Ectodermal cell (in vitro differentiated cells): ENCODE results near the gene RNF20.
"Not testable (repeated sequence)": the region's sequence is repeated elsewhere in the genome, so short reads cannot be mapped to it uniquely, and the experiment has no call there.

Experiments
- H3K27ac ChIP-seq: 2 replicates; pipeline ENCODE4 v1.7.0; 2013; ENCODE audit warnings: mild to moderate bottlenecking, low read depth, low read length; ENCODE audit not compliant: insufficient read depth, poor library complexity, severe bottlenecking
- H3K27me3 ChIP-seq: 2 replicates; pipeline ENCODE4 v1.7.0; 2013; ENCODE audit warnings: mild to moderate bottlenecking, low read length; ENCODE audit not compliant: insufficient read depth, control insufficient read depth, poor library complexity, severe bottlenecking
- H3K36me3 ChIP-seq: one replicate; pipeline ENCODE4 v1.7.0; 2013; ENCODE audit warnings: low read length; ENCODE audit not compliant: control insufficient read depth, insufficient read depth
- H3K4me1 ChIP-seq: one replicate; pipeline ENCODE4 v1.7.0; 2013; ENCODE audit warnings: low read length; ENCODE audit not compliant: control insufficient read depth, insufficient read depth
- H3K4me3 ChIP-seq: 2 replicates; pipeline ENCODE4 v1.7.0; 2013; ENCODE audit warnings: low read depth, low read length, control low read depth; ENCODE audit not compliant: insufficient read depth
- H3K9me3 ChIP-seq: 2 replicates; pipeline ENCODE4 v1.7.0; 2013; ENCODE audit warnings: mild to moderate bottlenecking, low read length, moderate library complexity; ENCODE audit not compliant: control insufficient read depth
- WGBS, 2 experiments: methylation state at CpG; one replicate each; pipeline ENCODE4 v1.1.7; 2013; ENCODE audit warnings: missing lambda C conversion rate in 2 of 2; 5-methylcytosine and 5-hydroxymethylcytosine counted together

Gene RNF20

DNA sequence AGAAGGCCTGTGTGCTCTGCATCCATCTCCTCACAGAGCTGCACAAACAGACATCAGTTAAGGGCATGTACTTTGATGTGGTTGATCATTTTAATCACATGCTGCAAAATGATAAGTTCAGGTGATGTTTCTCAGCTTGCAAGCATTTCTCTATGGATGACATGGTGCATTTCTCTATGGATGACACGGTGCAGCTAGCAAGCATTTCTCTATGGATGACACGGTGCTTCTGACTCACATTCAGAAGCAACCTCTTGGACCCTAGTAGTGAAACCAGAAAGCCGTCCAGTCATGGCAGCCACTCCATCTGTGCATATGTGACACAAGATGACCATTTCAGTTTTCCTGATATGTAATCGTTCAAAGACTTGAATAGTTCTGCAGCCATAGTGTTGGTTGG lies 24.1 kb upstream of the RNF20 start:
- no peak overlapping the region for H3K4me3 ChIP-seq

DNA sequence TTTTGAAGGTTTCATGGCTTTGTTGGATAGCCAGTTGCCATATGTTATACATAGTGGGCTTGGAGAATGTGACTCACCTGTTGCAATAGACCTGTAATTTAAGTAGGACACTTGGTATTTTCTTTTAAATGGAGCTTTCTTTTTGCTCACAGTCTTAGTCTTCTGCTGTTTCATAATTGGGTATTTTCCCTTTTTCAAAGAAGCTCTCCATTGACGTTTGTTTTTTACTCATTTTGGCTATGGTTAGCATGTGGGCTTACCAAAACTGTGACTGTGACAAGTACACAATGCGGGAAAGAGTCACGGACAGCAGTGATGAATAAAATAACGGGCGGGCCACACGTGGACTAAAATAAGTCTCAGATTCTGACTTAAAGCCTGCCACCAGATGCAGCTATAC lies 23.2 kb upstream of the RNF20 start:
- no peaks in the 10 kb centered on the region for H3K4me1 ChIP-seq
- no peaks in the 10 kb centered on the region for H3K36me3 ChIP-seq
- H3K4me3 ChIP-seq: no peak overlapping the region
- H3K27me3 ChIP-seq: no peaks in the 10 kb centered on the region
- no peak overlapping the region for H3K27ac ChIP-seq
- WGBS, 2 experiments: 94 to 95% methylated on average over 6 of the region's 6 CpGs
- no peaks in the 10 kb centered on the region for H3K9me3 ChIP-seq

More for the DNA sequence above, 24.1 kb upstream of the RNF20 start:
- H3K9me3 ChIP-seq: no peaks in the 10 kb centered on the region
- H3K27me3 ChIP-seq: no peaks in the 10 kb centered on the region
- H3K27ac ChIP-seq: no peak overlapping the region
- no peaks in the 10 kb centered on the region for H3K4me1 ChIP-seq
- H3K36me3 ChIP-seq: no peaks in the 10 kb centered on the region
- WGBS, 2 experiments: 95% methylated on average over 4 of the region's 4 CpGs

DNA sequence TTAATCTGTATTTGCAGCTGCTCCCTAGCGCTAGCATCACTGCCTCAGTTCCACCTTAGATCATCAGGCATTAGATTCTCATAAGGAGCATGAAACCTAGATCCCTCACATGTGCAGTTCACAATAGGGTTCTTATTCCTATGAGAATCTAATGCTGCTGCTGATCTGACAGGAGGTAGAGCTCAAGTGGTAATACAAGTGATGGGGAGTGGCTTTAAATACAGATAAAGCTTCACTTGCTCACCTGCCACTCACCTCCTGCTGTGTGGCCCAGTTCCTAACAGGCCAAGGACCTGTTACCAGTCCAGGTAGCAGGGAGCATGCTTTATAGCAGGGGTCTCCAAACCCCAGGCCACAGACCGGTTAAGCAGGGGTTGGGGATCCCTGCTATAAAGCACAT lies 22.6 kb upstream of the RNF20 start:
- no peaks in the 10 kb centered on the region for H3K9me3 ChIP-seq
- no peak overlapping the region for H3K27ac ChIP-seq
- no peaks in the 10 kb centered on the region for H3K27me3 ChIP-seq
- 96 to 100% methylated on average over 2 of the region's 2 CpGs for WGBS, 2 experiments
- no peaks in the 10 kb centered on the region for H3K4me1 ChIP-seq
- H3K4me3 ChIP-seq: no peak overlapping the region
- H3K36me3 ChIP-seq: no peaks in the 10 kb centered on the region

DNA sequence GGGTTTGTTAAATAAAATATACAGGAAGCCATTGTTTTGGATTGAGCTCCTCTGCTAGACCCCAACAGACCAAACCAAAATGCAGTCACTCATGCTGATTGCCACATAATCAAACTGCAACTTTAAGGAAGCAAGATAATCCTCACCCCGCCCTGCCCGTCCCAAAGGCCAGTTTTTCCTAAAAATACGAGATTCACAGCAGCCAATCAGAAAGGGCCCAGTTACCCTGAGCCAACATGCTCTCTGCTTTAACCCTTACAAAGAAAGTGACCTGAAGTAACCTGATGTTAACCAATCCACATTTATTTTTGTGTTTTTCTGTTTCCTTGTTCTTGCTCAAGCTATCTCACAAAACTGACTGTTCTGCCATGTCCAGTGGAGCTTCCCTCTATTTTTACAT lies 21.5 kb upstream of the RNF20 start:
- WGBS, 2 experiments: 62 to 66% methylated on average over 3 of the region's 3 CpGs
- no peaks in the 10 kb centered on the region for H3K4me1 ChIP-seq
- no peaks in the 10 kb centered on the region for H3K36me3 ChIP-seq

DNA sequence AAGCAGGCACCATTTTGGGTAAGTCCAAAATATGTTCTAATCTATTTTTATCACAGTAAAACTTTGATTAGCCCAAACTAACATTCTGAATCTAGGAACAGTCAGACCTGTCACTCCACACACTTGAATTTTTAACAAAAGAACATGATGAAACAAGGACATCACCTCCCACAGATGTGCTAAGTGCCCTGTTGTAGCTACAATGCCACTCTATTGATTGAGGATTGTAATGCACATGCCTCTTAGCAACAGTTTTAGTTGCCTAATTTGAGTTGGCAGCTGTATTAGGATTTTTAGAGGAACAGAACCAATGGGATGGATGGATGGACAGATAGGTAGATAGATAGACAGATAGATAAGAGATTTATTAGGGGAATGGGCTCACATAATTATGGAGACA lies 20.3 kb upstream of the RNF20 start:
- Histone ChIP-seq H3K27me3 (no peaks in the 10 kb centered on the region), H3K4me3 (no peak overlapping the region), H3K4me1 (no peaks in the 10 kb centered on the region), H3K27ac (no peak overlapping the region), H3K9me3 (no peaks in the 10 kb centered on the region), H3K36me3 (no peaks in the 10 kb centered on the region)

More for the DNA sequence above, 21.5 kb upstream of the RNF20 start:
- no peak overlapping the region for H3K4me3 ChIP-seq
- no peak overlapping the region for H3K27ac ChIP-seq
- H3K27me3 ChIP-seq: no peaks in the 10 kb centered on the region
- no peaks in the 10 kb centered on the region for H3K9me3 ChIP-seq

DNA sequence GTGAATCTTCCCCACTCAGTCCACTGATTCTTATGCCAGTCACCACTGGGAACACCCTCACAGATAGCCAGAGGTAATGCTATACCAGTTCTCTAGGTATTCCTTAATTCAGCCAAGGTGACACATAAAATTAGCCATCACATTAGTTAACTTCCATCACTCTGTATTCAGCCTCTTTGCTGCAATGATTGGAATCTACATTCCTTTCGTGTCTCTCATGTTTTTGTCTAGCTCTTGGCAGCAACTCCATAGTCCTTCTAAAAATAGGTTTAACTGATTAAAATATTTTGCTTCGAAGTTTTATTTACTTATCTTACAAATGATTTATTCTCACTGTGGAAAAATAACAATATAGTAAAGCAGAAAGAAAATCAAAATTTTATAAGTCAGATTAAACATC lies 19.6 kb upstream of the RNF20 start:
- 73 to 86% methylated on average over 1 of the region's 2 CpGs for WGBS, 2 experiments
- H3K36me3 ChIP-seq: no peaks in the 10 kb centered on the region
- H3K4me3 ChIP-seq: no peak overlapping the region
- H3K9me3 ChIP-seq: no peaks in the 10 kb centered on the region
- H3K4me1 ChIP-seq: no peaks in the 10 kb centered on the region
- H3K27me3 ChIP-seq: no peaks in the 10 kb centered on the region
- no peak overlapping the region for H3K27ac ChIP-seq

DNA sequence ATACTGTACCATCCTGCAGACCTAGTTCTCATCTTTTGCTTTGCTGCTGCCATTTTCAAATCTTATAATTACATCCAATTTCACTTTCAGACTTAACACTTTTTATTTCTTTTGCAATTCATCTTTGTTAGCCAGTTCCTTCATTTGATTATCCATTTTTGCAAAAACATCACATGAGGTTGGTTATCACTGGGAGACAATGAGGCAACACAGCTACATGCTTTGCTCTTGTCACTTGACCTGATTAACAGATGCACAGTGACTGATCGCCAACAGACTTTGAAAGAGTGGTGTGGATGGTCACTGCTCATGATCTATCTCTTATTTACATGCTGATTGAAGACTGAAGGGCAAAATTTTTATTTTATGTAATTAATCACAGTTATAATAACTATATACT lies 17.0 kb upstream of the RNF20 start:
- no peaks in the 10 kb centered on the region for H3K36me3 ChIP-seq
- no peaks in the 10 kb centered on the region for H3K4me1 ChIP-seq
- 94 to 100% methylated on average over 1 of the region's 1 CpG for WGBS, 2 experiments
- no peak overlapping the region for H3K27ac ChIP-seq
- H3K9me3 ChIP-seq: no peaks in the 10 kb centered on the region
- H3K27me3 ChIP-seq: no peaks in the 10 kb centered on the region
- no peak overlapping the region for H3K4me3 ChIP-seq

DNA sequence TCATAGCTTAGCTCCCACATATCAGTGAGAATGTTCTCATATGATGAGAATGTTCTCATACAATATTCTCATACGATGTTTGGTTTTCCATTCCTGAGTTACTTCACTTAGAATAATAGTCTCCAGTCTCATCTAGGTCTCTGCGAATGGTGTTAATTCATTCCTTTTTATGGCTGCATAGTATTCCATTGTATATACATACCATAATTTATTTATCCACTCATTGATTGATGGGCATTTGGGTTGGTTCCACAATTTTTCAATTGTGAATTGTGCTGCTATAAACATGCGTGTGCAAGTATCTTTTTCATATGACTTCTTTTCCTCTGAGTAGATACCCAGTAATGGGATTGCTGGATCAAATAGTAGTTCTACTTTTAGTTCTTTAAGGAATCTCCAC lies 15.2 kb upstream of the RNF20 start:
- H3K4me3 ChIP-seq, H3K27me3 ChIP-seq, H3K36me3 ChIP-seq, H3K9me3 ChIP-seq, H3K27ac ChIP-seq, H3K4me1 ChIP-seq: not testable (repeated sequence)
- whole genome bisulfite sequencing, 2 experiments: 93 to 98% methylated on average over 3 of the region's 3 CpGs

DNA sequence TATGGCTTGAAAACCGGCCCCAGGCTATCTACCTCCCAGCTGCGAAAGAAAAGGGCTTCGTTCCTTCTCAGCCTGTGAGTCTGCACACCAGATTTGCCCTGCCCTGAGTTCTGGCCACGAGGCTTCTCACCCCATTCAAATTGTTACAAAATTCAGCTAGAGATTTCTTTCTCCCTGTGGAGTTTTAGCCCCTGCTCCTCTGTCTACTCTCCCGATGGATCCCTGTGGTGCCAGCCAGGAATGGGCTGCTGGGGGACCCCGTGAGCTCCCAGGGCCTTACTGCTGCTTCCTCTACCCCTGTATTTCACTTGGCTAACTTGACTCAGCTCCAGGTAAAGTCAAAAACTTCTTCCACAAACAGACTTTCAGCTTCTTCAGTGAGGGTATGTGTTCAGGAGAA lies 9.3 kb upstream of the RNF20 start:
- H3K4me3 ChIP-seq: no peak overlapping the region
- H3K27ac ChIP-seq: no peak overlapping the region
- H3K27me3 ChIP-seq: no peaks in the 10 kb centered on the region
- no peaks in the 10 kb centered on the region for H3K4me1 ChIP-seq
- H3K9me3 ChIP-seq: no peaks in the 10 kb centered on the region
- WGBS, 2 experiments: 85 to 87% methylated on average over 6 of the region's 6 CpGs
- H3K36me3 ChIP-seq: no peaks in the 10 kb centered on the region

DNA sequence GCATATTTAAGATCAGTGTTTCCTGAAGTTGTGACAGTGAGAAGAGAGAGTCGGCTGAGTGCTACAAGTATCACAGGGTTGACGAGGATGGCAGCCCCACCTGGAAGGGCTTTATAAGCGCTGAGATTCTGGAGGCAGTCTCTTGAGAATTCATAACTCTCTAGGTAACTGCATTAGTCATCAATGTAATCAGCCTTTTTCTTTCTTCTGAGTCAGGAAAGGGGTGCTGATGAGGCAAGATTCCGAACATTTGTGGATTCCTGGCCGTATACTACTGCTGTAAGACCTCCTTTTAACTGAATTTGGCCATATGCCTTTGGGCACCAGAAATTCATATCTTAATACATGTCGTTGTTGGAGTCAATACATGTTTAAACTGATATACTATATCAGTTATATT lies 6.6 kb upstream of the RNF20 start:
- H3K36me3 ChIP-seq: no peaks in the 10 kb centered on the region
- no peaks in the 10 kb centered on the region for H3K27me3 ChIP-seq
- H3K4me3 ChIP-seq: no peak overlapping the region
- WGBS, 2 experiments: 92 to 93% methylated on average over 5 of the region's 6 CpGs
- no peaks in the 10 kb centered on the region for H3K9me3 ChIP-seq
- H3K27ac ChIP-seq: no peak overlapping the region
- no peaks in the 10 kb centered on the region for H3K4me1 ChIP-seq

DNA sequence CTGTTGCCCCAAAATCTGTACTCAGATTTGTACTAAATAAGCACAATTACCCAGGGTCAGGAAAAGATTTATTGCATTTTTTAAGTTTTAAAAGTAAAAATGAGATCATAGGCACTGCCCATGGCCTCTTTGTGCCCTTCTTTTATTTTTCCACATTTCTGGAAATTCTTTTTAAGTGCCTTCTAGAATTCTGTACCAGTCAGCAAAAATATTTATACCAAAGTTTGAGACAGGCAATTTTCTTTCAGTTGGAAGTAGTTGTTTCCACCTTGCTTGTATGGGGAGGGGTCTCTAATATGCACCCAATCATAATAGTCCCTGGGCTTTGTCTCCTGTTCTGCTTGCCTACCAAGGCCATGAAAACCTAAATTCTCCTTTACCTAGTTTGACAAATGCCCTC lies 5.6 kb upstream of the RNF20 start:
- H3K9me3 ChIP-seq: no peaks in the 10 kb centered on the region
- H3K4me1 ChIP-seq: peaks cover 1% of the 10 kb centered on the region
- H3K4me3 ChIP-seq: no peak overlapping the region
- H3K36me3 ChIP-seq: no peaks in the 10 kb centered on the region
- no peak overlapping the region for H3K27ac ChIP-seq
- no peaks in the 10 kb centered on the region for H3K27me3 ChIP-seq
